GM19239 (cell line): ENCODE measurements around the gene SHC1.

ENCODE experiments used
- DNase-seq: peaks from one replicate; pipeline ENCODE4 v3.0.0; 2011; ENCODE audit warnings: low spot score; ENCODE audit not compliant: insufficient read length
- FAIRE-seq: peaks from 2 replicates; lab custom pipeline; 2011; peaks lifted over from hg19 to GRCh38; lab: Jason Lieb, UNC

Gene SHC1

GRCh38 chr1:154941333-154942013 is 29.1 kb downstream of the SHC1 start:
- DNase-seq (no peak), FAIRE-seq (no peak)

GRCh38 chr1:154940651-154941194 is 29.8 kb downstream of the SHC1 start:
- FAIRE-seq (peak; percentile 26), DNase-seq (no peak)

- FAIRE-seq (no peak), DNase-seq (no peak)
Measured at GRCh38 chr1:154940213-154940560, 30.4 kb downstream of the SHC1 start.

GRCh38 chr1:154938604-154939399 is 31.7 kb downstream of the SHC1 start:
- DNase-seq = no peak
- no peak for FAIRE-seq

GRCh38 chr1:154937988-154938386 is 32.6 kb downstream of the SHC1 start:
- no peak for FAIRE-seq

GRCh38 chr1:154937085-154937987 is 33.2 kb downstream of the SHC1 start:
- DNase-seq = peak; percentile 52
- FAIRE-seq = no peak

More at GRCh38 chr1:154937988-154938386, 32.6 kb downstream of the SHC1 start:
- no peak for DNase-seq

- FAIRE-seq = peak; percentile 90
- DNase-seq = peak; percentile 80
Measured at GRCh38 chr1:154936555-154937084, 33.9 kb downstream of the SHC1 start, which contains the start of gene PMVK. Gene PMVK, minus strand, starts transcription at chr1:154936719. Its CDS starts 34 bp downstream, at chr1:154936685.

GRCh38 chr1:154935749-154936554 is 34.6 kb downstream of the SHC1 start:
- no peak for DNase-seq
- FAIRE-seq = no peak

- DNase-seq (no peak), FAIRE-seq (no peak)
Measured at GRCh38 chr1:154934358-154934948, 36.1 kb downstream of the SHC1 start.

- DNase-seq = no peak
- no peak for FAIRE-seq
Measured at GRCh38 chr1:154931940-154932487, 38.5 kb downstream of the SHC1 start.

GRCh38 chr1:154926201-154926600 is 44.3 kb downstream of the SHC1 start:
- FAIRE-seq (no peak), DNase-seq (no peak)

- FAIRE-seq (no peak), DNase-seq (no peak)
Measured at GRCh38 chr1:154925335-154926170, 45.0 kb downstream of the SHC1 start.

- FAIRE-seq = no peak
- DNase-seq = no peak
Measured at GRCh38 chr1:154923695-154924094, 46.9 kb downstream of the SHC1 start.

- FAIRE-seq = no peak
- no peak for DNase-seq
Measured at GRCh38 chr1:154913273-154913672, 57.3 kb downstream of the SHC1 start.

- FAIRE-seq (no peak), DNase-seq (no peak)
Measured at GRCh38 chr1:154912755-154913154, 57.8 kb downstream of the SHC1 start.
